ENCODE results near the gene TCAIM.
"Not testable (repeated sequence)": the region's sequence is repeated elsewhere in the genome, so short reads cannot be mapped to it uniquely, and the experiment has no call there.

The TCAIM gene

DNA sequence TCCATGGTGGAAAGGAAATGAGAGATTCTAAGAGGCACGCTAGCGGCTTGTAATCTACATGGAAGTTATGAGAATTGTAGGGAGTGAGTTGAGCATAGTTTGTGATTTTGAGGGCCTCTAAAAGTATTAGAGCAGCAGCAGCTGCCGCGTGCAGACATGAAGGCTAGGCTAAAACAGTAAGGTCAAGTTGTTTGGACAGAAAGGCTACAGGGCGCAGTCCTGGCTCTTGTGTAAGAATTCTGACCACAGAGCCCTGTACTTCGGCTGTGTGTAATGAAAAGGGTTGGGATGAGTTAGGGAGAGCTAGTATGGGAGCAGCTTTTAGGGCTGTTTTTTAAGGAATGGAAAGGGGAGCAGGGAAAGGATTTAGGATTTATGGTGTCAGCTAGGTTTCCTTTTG lies 8.0 kb downstream of the TCAIM start:
- DNase-seq (ENCODE audit: low read depth), result not testable (repeated sequence)

DNA sequence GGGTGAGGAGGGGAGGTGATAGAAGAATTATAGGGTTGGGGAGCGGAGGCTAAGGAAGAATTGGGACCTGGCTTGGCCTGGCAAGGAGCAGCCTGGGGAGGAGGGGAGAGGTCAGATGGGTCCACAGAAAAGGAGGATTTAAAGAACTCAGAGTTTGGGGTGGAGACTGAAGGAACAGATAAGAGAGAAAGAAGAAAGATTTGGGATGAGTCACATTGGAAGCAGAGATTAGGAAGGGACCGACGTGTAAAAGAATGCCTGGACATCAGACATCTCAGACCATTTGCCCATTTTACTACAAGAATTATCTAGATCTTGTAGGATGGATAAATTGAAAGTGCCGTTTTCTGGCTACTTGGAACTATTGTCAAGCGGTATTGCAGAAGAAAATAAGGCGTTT lies 10.4 kb downstream of the TCAIM start:
- no peak for DNase-seq (ENCODE audit: low read depth)

DNA sequence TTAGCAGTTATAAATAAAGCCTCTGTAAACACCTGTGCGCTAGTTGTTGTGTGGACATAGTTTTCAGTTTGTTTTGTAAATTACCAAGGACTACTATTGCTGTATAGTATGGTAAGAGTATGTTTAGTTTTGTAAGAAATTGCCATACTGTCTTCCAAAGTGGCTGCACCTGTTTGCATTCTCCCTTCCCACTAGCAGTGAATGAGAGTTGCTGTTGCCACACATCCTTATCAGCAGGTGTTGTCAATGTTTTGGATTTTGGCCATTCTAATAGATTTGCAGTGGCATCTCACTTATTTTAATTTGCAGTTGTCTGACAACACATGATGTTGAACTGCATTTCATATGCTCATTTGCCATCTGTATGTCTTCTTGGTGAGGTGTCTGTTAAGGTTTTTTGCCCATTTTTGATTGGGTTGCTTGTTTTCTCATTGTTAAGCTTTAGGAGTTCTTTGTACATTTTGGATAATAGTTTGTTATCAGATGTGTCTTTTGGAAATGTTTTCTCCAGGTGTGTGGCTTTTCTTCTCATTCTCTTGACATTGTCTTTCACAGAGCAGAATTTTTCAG lies 14.9 kb downstream of the TCAIM start:
- no peak for DNase-seq (ENCODE audit: low read depth)

GRCh38 chr3:44355362-44356033 lies 16.9 kb downstream of the TCAIM start:
- peak; percentile 76 for DNase-seq (ENCODE audit: low read depth)

GRCh38 chr3:44359146-44359751 lies 20.7 kb downstream of the TCAIM start:
- DNase-seq (ENCODE audit: low read depth), result peak; percentile 46

GRCh38 chr3:44363591-44363990 lies 25.0 kb downstream of the TCAIM start:
- no peak for DNase-seq (ENCODE audit: low read depth)

- no peak for DNase-seq (ENCODE audit: low read depth)
Observed at GRCh38 chr3:44365952-44366351, 27.4 kb downstream of the TCAIM start.

GRCh38 chr3:44375450-44375849 lies 36.9 kb downstream of the TCAIM start:
- DNase-seq (ENCODE audit: low read depth), result no peak

GRCh38 chr3:44387404-44387803 lies 48.8 kb downstream of the TCAIM start:
- DNase-seq (ENCODE audit: low read depth), result no peak

- no peak for DNase-seq (ENCODE audit: low read depth)
Observed at GRCh38 chr3:44392489-44392888, 53.9 kb downstream of the TCAIM start.

- no peak for DNase-seq (ENCODE audit: low read depth)
Observed at GRCh38 chr3:44395714-44396113, 57.1 kb downstream of the TCAIM start.

GRCh38 chr3:44396200-44397171 lies 57.9 kb downstream of the TCAIM start:
- no peak for DNase-seq (ENCODE audit: low read depth)

DNA sequence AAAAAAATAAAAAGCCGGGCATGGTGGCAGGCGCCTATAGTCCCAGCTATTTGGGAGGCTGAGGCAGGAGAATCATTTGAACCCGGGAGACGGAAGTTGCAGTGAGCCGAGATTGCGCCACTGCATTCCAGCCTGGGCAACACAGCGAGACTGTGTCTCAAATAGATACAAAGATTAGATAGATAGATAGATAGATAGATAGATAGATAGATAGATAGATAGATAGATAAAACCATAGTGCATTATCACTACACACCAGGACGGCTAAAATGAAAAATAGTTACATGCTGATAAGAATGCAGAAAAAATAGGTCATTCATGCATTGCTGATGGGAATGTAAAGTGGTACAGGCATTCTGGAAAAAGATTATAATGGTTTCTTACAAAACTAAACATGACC lies 59.7 kb downstream of the TCAIM start:
- DNase-seq (ENCODE audit: low read depth), result not testable (repeated sequence)

DNA sequence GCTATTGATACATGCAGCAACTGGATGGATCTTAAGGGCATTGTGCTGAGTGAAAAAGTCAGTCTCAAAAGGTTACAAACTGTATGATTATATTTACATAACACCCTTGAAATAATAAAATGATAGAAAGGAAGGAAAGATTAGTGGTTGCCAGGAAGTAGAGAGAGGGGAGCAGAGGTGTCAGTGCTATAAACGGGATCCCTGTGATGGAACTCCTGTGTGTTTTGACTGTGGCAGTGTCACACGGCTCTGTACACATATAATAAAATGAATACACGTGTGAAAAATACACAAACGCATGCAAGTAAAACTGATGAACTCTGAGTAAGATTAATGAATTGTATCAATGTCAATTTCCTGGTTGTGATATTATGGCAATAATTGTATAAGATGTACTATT lies 60.3 kb downstream of the TCAIM start:
- DNase-seq (ENCODE audit: low read depth), result no peak

DNA sequence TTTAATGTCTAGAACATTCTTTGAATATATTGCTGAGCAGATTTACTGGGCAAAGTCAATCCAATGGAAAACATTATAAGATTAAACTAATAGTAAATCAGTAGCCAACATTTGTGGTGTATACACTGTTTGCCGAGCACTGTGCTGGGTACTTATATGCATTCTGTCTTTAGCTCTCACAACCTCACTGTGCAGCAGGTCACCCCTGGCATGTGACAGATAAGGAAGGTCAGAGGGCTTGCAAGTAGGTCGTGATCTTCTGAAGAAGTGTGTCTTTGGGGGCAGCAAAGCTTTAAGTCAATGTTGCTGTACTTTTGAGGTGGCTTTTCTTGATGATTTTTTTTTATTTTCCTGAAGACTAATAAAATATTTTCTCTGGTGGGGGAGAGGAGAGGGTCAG lies 62.2 kb downstream of the TCAIM start:
- DNase-seq (ENCODE audit: low read depth), result no peak

DNA sequence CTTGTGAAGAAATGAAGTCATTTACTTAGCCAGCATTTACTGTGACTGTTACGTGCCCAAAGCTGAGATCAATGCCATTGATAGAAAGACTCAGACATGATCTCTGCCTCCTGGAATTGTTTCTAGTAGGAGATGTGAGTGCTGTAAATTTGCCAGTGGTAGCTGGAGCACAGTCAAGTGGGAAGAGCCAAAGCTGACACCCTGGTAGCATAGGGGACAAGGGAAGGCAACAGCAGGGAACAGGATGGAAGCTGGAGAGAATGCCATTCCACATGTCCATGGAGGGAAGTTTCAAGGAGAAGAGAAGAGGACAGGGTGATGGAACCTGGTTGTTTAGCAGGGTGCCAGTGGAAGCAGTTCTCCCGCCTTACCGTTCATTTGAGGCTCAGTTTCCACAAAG lies 64.0 kb downstream of the TCAIM start:
- DNase-seq (ENCODE audit: low read depth), result no peak

DNA sequence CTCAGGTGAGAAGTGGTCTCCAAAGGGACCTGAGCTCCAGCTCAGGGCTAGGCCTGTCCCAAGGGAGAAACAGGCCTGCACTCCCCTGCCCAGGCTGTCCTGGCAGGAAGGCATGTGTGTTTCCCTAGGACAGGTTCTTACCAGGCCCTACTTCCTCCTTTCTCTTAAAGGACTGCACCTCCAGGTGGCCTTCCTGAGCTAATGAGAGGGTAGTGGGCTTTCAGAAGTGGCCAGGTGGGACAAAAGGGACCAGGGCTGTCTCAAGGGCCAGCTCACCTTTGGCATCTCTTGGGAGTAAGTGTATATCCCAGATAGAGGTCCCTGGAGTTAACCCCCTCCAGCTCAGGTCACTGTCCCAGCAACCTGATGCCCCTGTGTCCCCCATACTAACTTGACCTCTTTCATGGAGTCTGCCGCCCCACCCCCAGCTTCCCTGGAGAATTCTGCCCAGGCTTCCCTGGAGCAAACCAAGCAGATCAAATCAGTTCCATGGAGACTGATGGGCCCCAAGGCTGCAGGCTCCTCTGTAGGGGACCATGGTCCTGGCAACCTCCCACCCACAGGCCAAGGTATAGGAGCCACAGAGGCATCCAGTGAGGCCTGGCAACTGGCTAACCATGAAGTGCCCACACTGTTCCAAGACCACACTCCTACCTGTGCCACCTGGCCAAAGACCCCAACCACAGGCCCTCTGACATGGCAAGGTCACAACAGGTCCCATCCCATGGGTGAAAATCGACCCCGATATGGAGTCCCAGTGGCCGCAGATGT lies 71.3 kb downstream of the TCAIM start:
- DNase-seq (ENCODE audit: low read depth), result no peak

DNA sequence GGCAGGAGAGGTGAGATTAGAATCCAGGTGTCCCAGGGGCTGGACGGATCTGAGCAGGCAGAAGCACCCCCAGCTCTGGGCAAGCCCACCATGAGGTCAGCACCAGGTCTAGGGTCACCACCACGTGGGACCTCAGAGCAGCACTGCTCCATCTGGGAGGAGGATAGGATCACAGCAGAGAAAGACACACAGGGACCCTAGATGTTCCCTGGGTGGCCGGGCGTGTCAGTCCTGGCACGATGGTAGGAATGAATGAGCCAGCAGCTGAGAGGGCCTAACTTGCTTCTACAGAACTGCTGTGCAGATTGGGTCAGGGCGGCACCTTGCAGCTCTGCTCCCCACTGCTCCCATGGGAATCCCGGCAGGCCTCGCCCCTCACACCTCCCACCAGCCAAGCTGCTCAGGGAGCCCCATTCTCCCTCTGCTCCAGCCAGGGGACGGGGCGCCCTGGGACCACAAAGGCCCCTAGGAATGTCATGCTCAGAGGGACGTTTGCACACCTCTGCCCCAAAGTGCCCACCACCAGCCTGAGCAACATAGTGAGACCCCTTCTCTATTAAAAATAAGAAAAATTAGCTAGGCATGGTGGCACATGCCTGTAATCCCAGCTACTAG lies 72.6 kb downstream of the TCAIM start:
- DNase-seq (ENCODE audit: low read depth), result no peak

DNA sequence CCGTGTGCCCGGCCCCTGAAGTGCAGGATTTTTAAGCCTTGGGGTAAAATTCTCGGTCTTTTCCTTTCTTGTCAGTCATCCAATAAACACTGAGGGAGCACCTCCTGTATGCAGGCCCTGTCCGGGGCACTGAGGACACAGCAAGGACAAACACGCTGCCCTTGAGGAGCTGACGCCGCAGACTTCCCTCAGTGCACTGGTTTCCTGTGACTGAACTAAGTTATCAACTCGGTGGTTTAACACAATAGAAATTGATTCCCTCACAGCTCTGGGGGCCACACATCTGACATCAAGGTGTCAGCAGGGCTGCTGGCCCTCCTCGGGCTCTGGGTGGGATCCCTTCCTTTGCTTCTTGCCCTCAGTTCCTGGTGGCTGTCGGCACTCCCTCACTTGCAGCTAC lies 73.8 kb downstream of the TCAIM start:
- DNase-seq (ENCODE audit: low read depth), result no peak

- DNase-seq (ENCODE audit: low read depth), result no peak
Observed at GRCh38 chr3:44414517-44415090, 76.0 kb downstream of the TCAIM start.

GRCh38 chr3:44415421-44415820 lies 76.9 kb downstream of the TCAIM start:
- no peak for DNase-seq (ENCODE audit: low read depth)
